Fibroblast of lung (primary cell): ENCODE results near the gene MYL6. TPM values are rescaled to one million over a fixed set of nuclear protein-coding genes. Genes with fewer than 3 reads are reported as not detected.

ENCODE experiments used
- DNase-seq, 2 donors: peaks; one replicate each; pipeline versions ENCODE4 v3.0.0 to v3.0.0-alpha.2; 2010; ENCODE audit warnings: low read depth in 2 of 2
- H2AFZ ChIP-seq: 2 replicates; pipeline ENCODE4 v1.5.1; 2012; ENCODE audit warnings: low read length, control low read depth, inconsistent platforms
- H3K27ac ChIP-seq: 2 replicates; pipeline ENCODE4 v1.5.1; 2011; ENCODE audit warnings: low read length, control low read depth; ENCODE audit not compliant: insufficient read depth
- H3K27me3 ChIP-seq: 2 replicates; pipeline ENCODE4 v1.5.1; 2011; ENCODE audit warnings: mild to moderate bottlenecking, low read length; ENCODE audit not compliant: control insufficient read depth, insufficient read depth
- H3K36me3 ChIP-seq: 2 replicates; pipeline ENCODE4 v1.5.1; 2011; ENCODE audit warnings: low read length; ENCODE audit not compliant: control insufficient read depth, insufficient read depth
- H3K4me1 ChIP-seq: 2 replicates; pipeline ENCODE4 v1.5.1; 2011; ENCODE audit warnings: low read length; ENCODE audit not compliant: control insufficient read depth, insufficient read depth; ENCODE audit errors: extremely low read depth
- H3K4me2 ChIP-seq: 2 replicates; pipeline ENCODE4 v1.5.1; 2011; ENCODE audit warnings: low read length, control low read depth; ENCODE audit not compliant: insufficient read depth; ENCODE audit errors: extremely low read depth
- H3K4me3 ChIP-seq, 4 experiments: fragments of 200-600 bp in 1 of 4; sonication (generic) in 1 of 4; replicated peaks in 1 of 4; 2 replicates each; pipeline ENCODE4 v1.5.1; 2011 to 2016; ENCODE audit warnings: low read length in 4 of 4, low read depth in 3 of 4, mild to moderate bottlenecking in 3 of 4, control low read depth in 2 of 4, inconsistent platforms in 1 of 4, mixed read lengths in 1 of 4; ENCODE audit not compliant: insufficient read depth in 1 of 4; ENCODE audit errors: control extremely low read depth in 1 of 4
- H3K79me2 ChIP-seq: 2 replicates; pipeline ENCODE4 v1.5.1; 2012; ENCODE audit warnings: mild to moderate bottlenecking, low read length, inconsistent platforms; ENCODE audit not compliant: control insufficient read depth, insufficient read depth
- H3K9ac ChIP-seq: 2 replicates; pipeline ENCODE4 v1.5.1; 2011; ENCODE audit warnings: mild to moderate bottlenecking, low read length, control low read depth; ENCODE audit not compliant: insufficient read depth
- H3K9me3 ChIP-seq: 2 replicates; pipeline ENCODE4 v1.5.1; 2012; ENCODE audit warnings: low read depth, low read length; ENCODE audit not compliant: control insufficient read depth, insufficient read depth
- H4K20me1 ChIP-seq: 2 replicates; pipeline ENCODE4 v1.5.1; 2011; ENCODE audit warnings: low read length; ENCODE audit not compliant: control insufficient read depth, insufficient read depth; ENCODE audit errors: extremely low read depth
- CTCF ChIP-seq, 2 donors: IDR thresholded peaks in 1 of 2; conservative IDR thresholded peaks in 1 of 2; 1 replicate in 1 of 2; 2 replicates in 1 of 2; pipeline ENCODE4 v1.5.1; 2011 to 2012; ENCODE audit warnings: low read length in 2 of 2, control low read depth in 1 of 2, inconsistent platforms in 1 of 2, low read depth in 1 of 2, mild to moderate bottlenecking in 1 of 2
- EZH2 ChIP-seq: IDR thresholded peaks from 2 replicates; pipeline ENCODE4 v1.5.1; 2012; ENCODE audit warnings: low read length, control low read depth, mild to moderate bottlenecking; ENCODE audit errors: missing control alignments
- polyA plus RNA-seq, 2 donors: library from polyadenylated mRNA; depleted of rRNA in 1 of 2; stranded (reverse) in 1 of 2; unstranded in 1 of 2; fragments of >200 nt; gene quantifications; 2 replicates each; pipeline ENCODE4 v1.2.1, GENCODE V29; 2011 to 2012; ENCODE audit warnings: missing spikeins in 1 of 2
- total RNA-seq: library from RNA; depleted of rRNA; stranded (reverse); fragments of >200 nt; gene quantifications from 2 replicates; pipeline ENCODE4 v1.2.1, GENCODE V29; 2014

Gene MYL6
- total and polyA plus RNA-seq, 2 donors (not counting 1 experiment from before 2014, with no cell fraction given) = 1,517 to 7,941 TPM

DNA sequence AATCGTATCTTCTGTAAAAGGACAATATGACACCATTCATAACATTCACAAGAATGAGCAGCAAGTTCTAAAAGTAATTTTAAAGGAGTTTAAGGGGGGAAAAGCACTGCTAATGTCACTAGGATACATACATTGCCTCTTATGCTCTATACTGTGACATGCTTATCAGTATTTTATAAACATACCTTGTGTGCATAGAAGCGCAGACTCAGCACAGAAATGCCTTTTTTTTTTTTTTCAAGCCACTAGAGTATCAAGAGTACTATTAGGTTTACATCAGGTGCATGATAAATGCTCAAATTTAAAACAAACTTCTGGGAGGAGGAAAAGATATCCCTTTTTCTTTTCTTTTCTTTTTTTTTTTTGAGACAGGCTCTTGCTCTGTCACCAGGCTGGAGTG, 44.7 kb downstream of the MYL6 start:
- no peaks in the 10 kb centered on the region for H3K9me3 ChIP-seq

DNA sequence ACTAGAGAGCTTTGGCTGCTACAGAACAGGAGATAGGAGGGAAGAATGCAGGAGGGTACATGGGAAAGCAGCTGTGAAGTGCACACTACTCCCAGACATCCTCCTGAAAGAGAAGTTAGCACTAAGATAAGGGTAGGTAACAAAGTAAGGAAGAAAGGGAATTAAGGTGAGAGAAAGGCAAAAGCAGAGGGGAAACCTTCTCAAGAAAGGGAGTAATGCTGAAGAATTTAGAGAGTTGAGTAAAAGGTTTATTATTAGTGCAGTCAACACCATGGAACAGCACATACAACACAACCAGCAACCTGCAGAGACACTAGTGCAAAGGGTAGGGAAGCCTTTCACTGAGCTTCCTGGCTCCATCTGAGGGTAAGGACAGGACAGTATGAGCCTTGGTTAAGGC, 46.1 kb downstream of the MYL6 start:
- DNase-seq = no peak
- Histone ChIP-seq H3K4me3 (no peak overlapping the region), H3K36me3 (peaks cover 20% of the 10 kb centered on the region), H3K9me3 (no peaks in the 10 kb centered on the region), H3K79me2 (no peaks in the 10 kb centered on the region), H4K20me1 (no peaks in the 10 kb centered on the region), H2AFZ (no peak overlapping the region), H3K4me1 (peaks cover 7% of the 10 kb centered on the region), H3K4me2 (no peak overlapping the region), H3K27ac (no peak overlapping the region), H3K9ac (no peak overlapping the region), H3K27me3 (no peaks in the 10 kb centered on the region)
- no peak for TF ChIP-seq CTCF (conservative IDR thresholded peaks at IDR 0.05 in 1 of 2, IDR thresholded peaks at IDR 0.05 in 1 of 2; ENCODE audit: low read depth in 1 of 2, low read length in 2 of 2)
- TF ChIP-seq EZH2 = no peak

More for the DNA sequence above, 44.7 kb downstream of the MYL6 start:
- Histone ChIP-seq H3K9ac (no peak overlapping the region), H3K4me3 (no peak overlapping the region), H3K4me1 (peaks cover 5% of the 10 kb centered on the region), H2AFZ (no peak overlapping the region), H3K79me2 (no peaks in the 10 kb centered on the region), H3K36me3 (peaks cover 16% of the 10 kb centered on the region), H3K27ac (no peak overlapping the region), H3K27me3 (no peaks in the 10 kb centered on the region), H4K20me1 (no peaks in the 10 kb centered on the region), H3K4me2 (no peak overlapping the region)
- DNase-seq = no peak
- TF ChIP-seq CTCF (conservative IDR thresholded peaks at IDR 0.05 in 1 of 2, IDR thresholded peaks at IDR 0.05 in 1 of 2; ENCODE audit: low read depth in 1 of 2, low read length in 2 of 2) (no peak), EZH2 (no peak)

DNA sequence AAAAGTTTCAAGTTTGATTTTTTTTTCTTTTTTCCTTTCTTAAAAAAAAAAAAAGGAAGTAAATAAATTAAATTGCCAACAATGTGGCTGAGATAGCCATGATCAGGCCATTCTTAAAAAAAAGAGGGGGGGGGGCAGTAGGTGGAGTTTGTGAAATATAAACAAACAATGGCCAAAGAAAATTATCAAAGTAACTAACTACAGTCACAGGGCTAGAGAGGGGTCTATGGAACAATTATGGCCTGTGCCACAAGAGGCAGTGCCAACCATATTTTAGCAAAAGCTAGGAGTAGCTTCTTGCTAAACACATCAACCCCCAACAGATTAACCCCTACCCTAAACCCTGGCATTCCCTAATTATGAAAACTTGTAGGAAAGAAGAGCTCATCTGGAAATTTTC, 47.3 kb downstream of the MYL6 start:
- Histone ChIP-seq H2AFZ (no peak overlapping the region), H3K27ac (no peak overlapping the region), H3K9me3 (no peaks in the 10 kb centered on the region), H3K79me2 (no peaks in the 10 kb centered on the region), H4K20me1 (no peaks in the 10 kb centered on the region), H3K4me2 (no peak overlapping the region), H3K4me3 (no peak overlapping the region), H3K4me1 (peaks cover 7% of the 10 kb centered on the region), H3K9ac (no peak overlapping the region), H3K27me3 (no peaks in the 10 kb centered on the region), H3K36me3 (peaks cover 26% of the 10 kb centered on the region)
- no peak for DNase-seq
- TF ChIP-seq CTCF (conservative IDR thresholded peaks at IDR 0.05 in 1 of 2, IDR thresholded peaks at IDR 0.05 in 1 of 2; ENCODE audit: low read depth in 1 of 2, low read length in 2 of 2) (no peak), EZH2 (no peak)
